SK-N-SH (cell line): ENCODE measurements around the gene SLC32A1. TPM values are rescaled to one million over a fixed set of nuclear protein-coding genes. Genes with fewer than 3 reads are reported as not detected.

Experiments
- CTCF ChIA-PET: fragments of 300-600, 350-600 bp; formaldehyde crosslinking; extraction: SDS; loops from one replicate; lab custom pipeline; 2021; lab: Yijun Ruan, JAX
- POLR2A ChIA-PET: fragments of 350-600 bp; sonication (Branson Sonifier 250); formaldehyde crosslinking; extraction: SDS; loops from one replicate; lab custom pipeline; 2020; ENCODE audit warnings: antibody characterized with exemption, inconsistent platforms; lab: Yijun Ruan, JAX
- DNase-seq: peaks from one replicate; pipeline ENCODE4 v3.0.0; 2012
- H2AFZ ChIP-seq: fragments of 200-600 bp; sonication (generic); 2 replicates; pipeline ENCODE4 v1.8.1; 2016; ENCODE audit warnings: antibody characterized with exemption, mild to moderate bottlenecking, low read depth
- H3F3A ChIP-seq: fragments of 200-600 bp; sonication (generic); replicated peaks from 2 replicates; pipeline ENCODE3; 2016; ENCODE audit warnings: antibody characterized with exemption, mild to moderate bottlenecking; ENCODE audit not compliant: insufficient read depth
- H3K27ac ChIP-seq, 2 experiments: fragments of 200-500 bp in 1 of 2; fragments of 200-600 bp in 1 of 2; sonication (Bioruptor generic) in 1 of 2; sonication (generic), shearing (Covaris generic) in 1 of 2; 2 replicates each; pipeline versions ENCODE4 v1.5.1 to v1.6.1; 2014 to 2016; ENCODE audit warnings: low read depth in 2 of 2, inconsistent platforms in 1 of 2, low read length in 1 of 2, mild to moderate bottlenecking in 1 of 2, mixed read lengths in 1 of 2
- H3K27me3 ChIP-seq: fragments of 200-600 bp; sonication (generic), shearing (Covaris generic); 2 replicates; pipeline ENCODE4 v1.6.1; 2016; ENCODE audit warnings: mixed run types; ENCODE audit not compliant: insufficient read depth
- H3K36me3 ChIP-seq, 2 experiments: fragments of 200-500 bp in 1 of 2; fragments of 200-600 bp in 1 of 2; sonication (Bioruptor generic) in 1 of 2; sonication (generic) in 1 of 2; replicated peaks in 1 of 2; 2 replicates each; pipeline versions ENCODE3 to v1.5.1; 2014 to 2016; ENCODE audit warnings: low read length in 1 of 2, mild to moderate bottlenecking in 1 of 2; ENCODE audit not compliant: insufficient read depth in 2 of 2, control insufficient read depth in 1 of 2
- H3K4me1 ChIP-seq, 2 experiments: fragments of 200-500 bp in 1 of 2; fragments of 200-600 bp in 1 of 2; sonication (Bioruptor generic) in 1 of 2; sonication (generic), shearing (Covaris generic) in 1 of 2; 2 replicates each; pipeline versions ENCODE4 v1.5.1 to v1.6.1; 2014 to 2016; ENCODE audit warnings: low read depth in 1 of 2, low read length in 1 of 2, mixed run types in 1 of 2; ENCODE audit not compliant: insufficient read depth in 2 of 2, control insufficient read depth in 1 of 2
- H3K4me2 ChIP-seq: fragments of 200-600 bp; sonication (generic), shearing (Covaris generic); 2 replicates; pipeline ENCODE4 v1.6.1; 2017; ENCODE audit warnings: mixed run types
- H3K4me3 ChIP-seq, 2 experiments: fragments of 200-500 bp in 1 of 2; fragments of 200-600 bp in 1 of 2; sonication (Bioruptor generic) in 1 of 2; sonication (generic), shearing (Covaris generic) in 1 of 2; 2 replicates each; pipeline versions ENCODE4 v1.5.1 to v1.8.1; 2014 to 2016; ENCODE audit warnings: low read depth in 2 of 2, inconsistent platforms in 1 of 2, low read length in 1 of 2, mild to moderate bottlenecking in 1 of 2, mixed read lengths in 1 of 2, moderate library complexity in 1 of 2
- H3K79me2 ChIP-seq: fragments of 200-600 bp; sonication (generic); 2 replicates; pipeline ENCODE4 v1.8.1; 2017; ENCODE audit warnings: mild to moderate bottlenecking; ENCODE audit not compliant: insufficient read depth
- H3K9ac ChIP-seq: fragments of 200-600 bp; sonication (generic); 2 replicates; pipeline ENCODE4 v1.6.1; 2017; ENCODE audit warnings: mixed run types
- H3K9me2 ChIP-seq: fragments of 200-600 bp; sonication (generic); 2 replicates; pipeline ENCODE4 v1.6.1; 2017; ENCODE audit warnings: mixed run types
- H3K9me3 ChIP-seq: fragments of 200-600 bp; sonication (generic); 2 replicates; pipeline ENCODE4 v1.6.1; 2017; ENCODE audit warnings: mixed run types, mild to moderate bottlenecking, moderate library complexity
- H4K20me1 ChIP-seq: fragments of 200-600 bp; sonication (generic); 2 replicates; pipeline ENCODE4 v1.6.1; 2017; ENCODE audit warnings: mild to moderate bottlenecking, mixed run types; ENCODE audit not compliant: insufficient read depth
- EP300 ChIP-seq, 2 experiments: IDR thresholded peaks; 2 replicates each; pipeline versions ENCODE4 v1.4.0 to v1.6.1; 2012; ENCODE audit warnings: borderline replicate concordance in 1 of 2, low read depth in 1 of 2, low read length in 1 of 2
- FOSL2 ChIP-seq: IDR thresholded peaks from 2 replicates; pipeline ENCODE4 v1.4.0; 2012; ENCODE audit warnings: low read depth, mild to moderate bottlenecking, moderate library complexity, borderline replicate concordance
- FOXM1 ChIP-seq: IDR thresholded peaks from 2 replicates; pipeline ENCODE4 v1.4.0; 2012; ENCODE audit warnings: low read depth, mild to moderate bottlenecking
- JUND ChIP-seq: IDR thresholded peaks from 2 replicates; pipeline ENCODE4 v1.4.0; 2012
- MEF2A ChIP-seq: IDR thresholded peaks from 2 replicates; pipeline ENCODE4 v1.4.0; 2012; ENCODE audit warnings: low read depth, borderline replicate concordance
- MXI1 ChIP-seq: IDR thresholded peaks from 2 replicates; pipeline ENCODE4 v1.6.1; 2012; ENCODE audit warnings: mild to moderate bottlenecking, low read depth, low read length, improper control_type of control experiment
- NFIC ChIP-seq: IDR thresholded peaks from 2 replicates; pipeline ENCODE4 v1.4.0; 2012; ENCODE audit warnings: borderline replicate concordance
- NRF1 ChIP-seq: IDR thresholded peaks from 2 replicates; pipeline ENCODE4 v1.6.1; 2012; ENCODE audit warnings: low read depth, mild to moderate bottlenecking, low read length
- REST ChIP-seq: IDR thresholded peaks from 2 replicates; pipeline ENCODE4 v1.6.1; 2012; ENCODE audit warnings: mild to moderate bottlenecking, low read depth, low read length, moderate library complexity
- RXRA ChIP-seq: IDR thresholded peaks from 2 replicates; pipeline ENCODE4 v1.4.0; 2012; ENCODE audit warnings: low read depth, mild to moderate bottlenecking, borderline replicate concordance
- TCF12 ChIP-seq: IDR thresholded peaks from 2 replicates; pipeline ENCODE4 v1.4.0; 2012
- USF1 ChIP-seq: IDR thresholded peaks from 2 replicates; pipeline ENCODE4 v1.4.0; 2012; ENCODE audit warnings: low read depth, borderline replicate concordance
- YY1 ChIP-seq: IDR thresholded peaks from 2 replicates; pipeline ENCODE4 v1.4.0; 2012; ENCODE audit warnings: low read depth, mild to moderate bottlenecking
- WGBS: methylation state at CpG from one replicate; pipeline ENCODE4 v1.1.6; 2017; ENCODE audit warnings: low lambda C conversion rate; 5-methylcytosine and 5-hydroxymethylcytosine counted together
- polyA plus RNA-seq, 3 experiments: library from polyadenylated mRNA; depleted of rRNA; stranded (reverse); fragments of >200 nt; gene quantifications; 2 replicates each; pipeline ENCODE4 v1.2.3, GENCODE V29; 2012
- TF ChIP-seq, protein P1 (sequence below): IDR thresholded peaks from 2 replicates; pipeline ENCODE4 v1.4.0; 2012; ENCODE audit warnings: low read depth, borderline replicate concordance
- TF ChIP-seq, protein P2 (sequence below): fragments of 150-350 bp; IDR thresholded peaks from 2 replicates; pipeline ENCODE4 v1.6.1; 2017; ENCODE audit warnings: antibody characterized with exemption, low read length, low read depth, borderline replicate concordance

Gene SLC32A1
- polyA plus RNA-seq, 1 of the 3 experiments (the other 2 are of a cell fraction) = not detected

- Histone ChIP-seq H3F3A (no peaks in the 10 kb centered on the region), H4K20me1 (no peaks in the 10 kb centered on the region), H3K9me2 (no peaks in the 10 kb centered on the region), H3K4me3 (no peak overlapping the region), H3K4me1 (peaks cover 0 to 9% of the 10 kb centered on the region in 2 experiments; a peak in 1 of 4 replicates), H3K9me3 (no peaks in the 10 kb centered on the region), H3K79me2 (no peaks in the 10 kb centered on the region), H3K9ac (no peak overlapping the region), H2AFZ (no peak overlapping the region), H3K27me3 (no peaks in the 10 kb centered on the region), H3K36me3 (peaks cover 26 to 77% of the 10 kb centered on the region in 2 experiments), H3K4me2 (no peak overlapping the region), H3K27ac (no peak overlapping the region)
- ChIA-PET POLR2A (no interaction called here), CTCF (interaction anchor here (1.6 to 15.8 kb wide), 3 partner anchors 11 to 129 kb away, joined by 7 to 321 read pairs (median 99); partner anchors contain the start of gene ACTR5)
- TF ChIP-seq NRF1 (no peak), FOSL2 (no peak), MXI1 (no peak), YY1 (no peak), USF1 (no peak), JUND (no peak), TCF12 (no peak)
- TF ChIP-seq, protein P1, sequence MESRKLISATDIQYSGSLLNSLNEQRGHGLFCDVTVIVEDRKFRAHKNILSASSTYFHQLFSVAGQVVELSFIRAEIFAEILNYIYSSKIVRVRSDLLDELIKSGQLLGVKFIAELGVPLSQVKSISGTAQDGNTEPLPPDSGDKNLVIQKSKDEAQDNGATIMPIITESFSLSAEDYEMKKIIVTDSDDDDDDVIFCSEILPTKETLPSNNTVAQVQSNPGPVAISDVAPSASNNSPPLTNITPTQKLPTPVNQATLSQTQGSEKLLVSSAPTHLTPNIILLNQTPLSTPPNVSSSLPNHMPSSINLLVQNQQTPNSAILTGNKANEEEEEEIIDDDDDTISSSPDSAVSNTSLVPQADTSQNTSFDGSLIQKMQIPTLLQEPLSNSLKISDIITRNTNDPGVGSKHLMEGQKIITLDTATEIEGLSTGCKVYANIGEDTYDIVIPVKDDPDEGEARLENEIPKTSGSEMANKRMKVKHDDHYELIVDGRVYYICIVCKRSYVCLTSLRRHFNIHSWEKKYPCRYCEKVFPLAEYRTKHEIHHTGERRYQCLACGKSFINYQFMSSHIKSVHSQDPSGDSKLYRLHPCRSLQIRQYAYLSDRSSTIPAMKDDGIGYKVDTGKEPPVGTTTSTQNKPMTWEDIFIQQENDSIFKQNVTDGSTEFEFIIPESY = no peak
- TF ChIP-seq, protein P2, sequence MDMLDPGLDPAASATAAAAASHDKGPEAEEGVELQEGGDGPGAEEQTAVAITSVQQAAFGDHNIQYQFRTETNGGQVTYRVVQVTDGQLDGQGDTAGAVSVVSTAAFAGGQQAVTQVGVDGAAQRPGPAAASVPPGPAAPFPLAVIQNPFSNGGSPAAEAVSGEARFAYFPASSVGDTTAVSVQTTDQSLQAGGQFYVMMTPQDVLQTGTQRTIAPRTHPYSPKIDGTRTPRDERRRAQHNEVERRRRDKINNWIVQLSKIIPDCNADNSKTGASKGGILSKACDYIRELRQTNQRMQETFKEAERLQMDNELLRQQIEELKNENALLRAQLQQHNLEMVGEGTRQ = no peak
- no peak for DNase-seq
Measured at GRCh38 chr20:38762174-38762573, 37.9 kb downstream of the SLC32A1 start.

DNA sequence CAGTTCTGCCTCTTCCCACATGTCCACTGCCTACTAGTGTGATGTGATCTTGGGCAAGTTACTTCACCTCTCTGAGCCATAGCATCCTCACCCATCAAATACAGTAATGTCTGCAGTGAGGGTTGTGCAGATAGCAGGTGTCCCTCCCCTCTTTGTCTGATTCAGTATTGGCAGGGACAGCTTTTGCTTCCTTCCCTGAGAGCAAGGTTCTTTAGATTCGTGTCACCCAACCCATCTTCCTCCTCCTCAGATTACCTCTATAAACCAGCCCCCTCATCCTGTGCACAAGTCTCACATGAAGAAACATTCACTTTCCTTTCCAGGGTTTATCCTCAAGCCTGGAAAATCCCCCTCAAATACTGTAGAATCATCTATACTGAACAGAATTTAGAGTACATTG lies 39.3 kb downstream of the SLC32A1 start:
- peaks cover 17 to 81% of the 10 kb centered on the region in 2 experiments for H3K36me3 ChIP-seq

More for the DNA sequence above, 39.3 kb downstream of the SLC32A1 start:
- Histone ChIP-seq H3F3A (no peaks in the 10 kb centered on the region), H3K4me1 (peaks cover 0 to 9% of the 10 kb centered on the region in 2 experiments; a peak in 1 of 4 replicates)
- no peak for DNase-seq
- TF ChIP-seq FOXM1 (no peak), EP300 (IDR thresholded peaks at IDR 0.05; ENCODE audit: borderline replicate concordance in 1 of 2, low read depth in 1 of 2, low read length in 1 of 2) (no peak), USF1 (no peak), NFIC (no peak), RXRA (no peak), FOSL2 (no peak), MEF2A (no peak), REST (no peak)
- TF ChIP-seq, all 33 proteins: peak for 0
- Histone ChIP-seq H3K9me3 (no peaks in the 10 kb centered on the region), H3K4me3 (no peak overlapping the region), H3K9ac (no peak overlapping the region), H3K79me2 (no peaks in the 10 kb centered on the region), H3K27ac (no peak overlapping the region), H3K27me3 (no peaks in the 10 kb centered on the region), H2AFZ (no peak overlapping the region), H4K20me1 (no peaks in the 10 kb centered on the region), H3K9me2 (no peaks in the 10 kb centered on the region), H3K4me2 (no peak overlapping the region)
- WGBS = 73% methylated on average over 1 of the region's 1 CpG
- POLR2A ChIA-PET = no interaction called here
- CTCF ChIA-PET = interaction anchor here (0.6 to 13.5 kb wide), 3 partner anchors 13 to 118 kb away, joined by 3 to 99 read pairs (median 3); partner anchors contain the start of gene ACTR5
